Thyroid gland (tissue), 4 donors: Measurements from ENCODE around the gene VASP.

Experiments used
- POLR2A ChIP-seq, 2 donors: fragments of 450-650 bp; IDR thresholded peaks; one replicate each; pipeline ENCODE4 v1.6.1; 2017; ENCODE audit warnings: antibody characterized with exemption in 2 of 2, mild to moderate bottlenecking in 2 of 2, moderate library complexity in 1 of 2
- TF ChIP-seq, protein P1 (sequence below), 6 experiments: fragments of 200-600 bp in 3 of 6; fragments of 450-650 bp in 3 of 6; sonication (generic) in 3 of 6; IDR thresholded peaks; one replicate each; pipeline ENCODE4 v1.5.1; 2016 to 2019; ENCODE audit warnings: antibody characterized with exemption in 6 of 6, mild to moderate bottlenecking in 2 of 6, inconsistent platforms in 1 of 6, moderate library complexity in 1 of 6

- TF ChIP-seq, protein P1, sequence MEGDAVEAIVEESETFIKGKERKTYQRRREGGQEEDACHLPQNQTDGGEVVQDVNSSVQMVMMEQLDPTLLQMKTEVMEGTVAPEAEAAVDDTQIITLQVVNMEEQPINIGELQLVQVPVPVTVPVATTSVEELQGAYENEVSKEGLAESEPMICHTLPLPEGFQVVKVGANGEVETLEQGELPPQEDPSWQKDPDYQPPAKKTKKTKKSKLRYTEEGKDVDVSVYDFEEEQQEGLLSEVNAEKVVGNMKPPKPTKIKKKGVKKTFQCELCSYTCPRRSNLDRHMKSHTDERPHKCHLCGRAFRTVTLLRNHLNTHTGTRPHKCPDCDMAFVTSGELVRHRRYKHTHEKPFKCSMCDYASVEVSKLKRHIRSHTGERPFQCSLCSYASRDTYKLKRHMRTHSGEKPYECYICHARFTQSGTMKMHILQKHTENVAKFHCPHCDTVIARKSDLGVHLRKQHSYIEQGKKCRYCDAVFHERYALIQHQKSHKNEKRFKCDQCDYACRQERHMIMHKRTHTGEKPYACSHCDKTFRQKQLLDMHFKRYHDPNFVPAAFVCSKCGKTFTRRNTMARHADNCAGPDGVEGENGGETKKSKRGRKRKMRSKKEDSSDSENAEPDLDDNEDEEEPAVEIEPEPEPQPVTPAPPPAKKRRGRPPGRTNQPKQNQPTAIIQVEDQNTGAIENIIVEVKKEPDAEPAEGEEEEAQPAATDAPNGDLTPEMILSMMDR (IDR thresholded peaks at IDR 0.05) = no peak
- TF ChIP-seq POLR2A (IDR thresholded peaks at IDR 0.05) = no peak
Measured at GRCh38 chr19:45474606-45475521, 32.4 kb upstream of the VASP start.
